ENCODE data around the gene ACSL1. TPM values are rescaled to one million over a fixed set of nuclear protein-coding genes. Genes with fewer than 3 reads are reported as not detected.

The ACSL1 gene
- total RNA-seq, 1 experiment from 2014 or later: 3.5 TPM

DNA sequence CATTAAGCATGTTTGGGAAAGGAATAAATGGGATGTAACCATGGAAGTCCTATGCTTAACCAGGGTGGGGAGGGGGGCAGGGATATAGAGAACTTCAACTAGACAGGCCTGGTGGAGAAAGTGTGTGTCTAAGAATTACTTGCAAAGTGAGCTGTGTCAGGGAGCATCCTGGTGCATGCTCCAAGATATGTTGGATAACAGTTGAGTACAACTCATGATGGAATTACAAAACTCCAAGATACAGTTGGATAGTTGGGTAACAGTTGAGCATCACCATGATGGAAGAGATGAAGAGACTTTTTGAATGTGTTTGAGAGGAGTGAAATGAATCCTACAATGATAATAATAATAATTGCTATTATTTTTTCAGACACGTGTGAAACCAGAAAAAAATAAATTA is 26.1 kb upstream of the ACSL1 start:
- Histone ChIP-seq H3K79me1 (ENCODE audit: insufficient read depth, low read depth, low read length, poor library complexity, severe bottlenecking) (no peaks in the 10 kb centered on the region), H3K56ac (ENCODE audit: insufficient read length, low read depth, low read length) (no peak overlapping the region), H3K4me2 (ENCODE audit: insufficient read depth, insufficient read length, low read length) (no peak overlapping the region), H3K23ac (ENCODE audit: insufficient read length, low read depth, low read length) (no peak overlapping the region), H3K18ac (ENCODE audit: insufficient read length, low read depth, low read length) (no peak overlapping the region), H3K27me3 (ENCODE audit: insufficient read depth, low read length) (no peaks in the 10 kb centered on the region), H2AK5ac (ENCODE audit: insufficient read length, low read length) (no peak overlapping the region), H3T11ph (ENCODE audit: low read length) (no peak overlapping the region), H2BK20ac (ENCODE audit: low read depth, low read length, poor library complexity, severe bottlenecking) (no peak overlapping the region), H3K4me1 (ENCODE audit: insufficient read depth, low read length) (no peaks in the 10 kb centered on the region; the same call in 1 of the 2 replicates), H2BK120ac (ENCODE audit: low read depth, low read length, poor library complexity, severe bottlenecking) (no peak overlapping the region), H3K23me2 (ENCODE audit: insufficient read length, low read depth, low read length, poor library complexity, severe bottlenecking) (no peaks in the 10 kb centered on the region), H4K91ac (ENCODE audit: insufficient read length, low read depth, low read length) (no peak overlapping the region), H2AFZ (ENCODE audit: low read length) (no peak overlapping the region), H4K5ac (ENCODE audit: insufficient read length, low read depth, low read length) (no peak overlapping the region), H2BK15ac (ENCODE audit: low read depth, low read length) (no peak overlapping the region), H3K9ac (ENCODE audit: extremely low read depth, insufficient read length, low read length) (no peak overlapping the region), H4K8ac (replicated peaks; ENCODE audit: insufficient read length, low read depth, low read length) (no peak overlapping the region), H3K79me2 (ENCODE audit: insufficient read depth, low read length) (no peaks in the 10 kb centered on the region), H3K27ac (ENCODE audit: insufficient read length, low read depth, low read length) (no peak overlapping the region), H2BK5ac (ENCODE audit: insufficient read length, low read length) (no peak overlapping the region), H3K9me3 (ENCODE audit: control insufficient read depth, low read depth, low read length) (no peaks in the 10 kb centered on the region), H4K20me1 (ENCODE audit: control insufficient read depth, insufficient read depth, insufficient read length) (no peaks in the 10 kb centered on the region), H3K4ac (ENCODE audit: low read depth, low read length) (no peak overlapping the region), H2BK12ac (ENCODE audit: insufficient read length, low read depth, low read length) (no peak overlapping the region), H3K14ac (ENCODE audit: insufficient read depth, low read length) (no peak overlapping the region)
- H3K36me3 Mint-ChIP-seq (ENCODE audit: insufficient read depth in 1 of 3, low read depth in 3 of 3): no peaks in the 10 kb centered on the region
- H3K27ac Mint-ChIP-seq: no peak overlapping the region
- no peaks in the 10 kb centered on the region for H3K4me1 Mint-ChIP-seq
- TF ChIP-seq, protein P1, sequence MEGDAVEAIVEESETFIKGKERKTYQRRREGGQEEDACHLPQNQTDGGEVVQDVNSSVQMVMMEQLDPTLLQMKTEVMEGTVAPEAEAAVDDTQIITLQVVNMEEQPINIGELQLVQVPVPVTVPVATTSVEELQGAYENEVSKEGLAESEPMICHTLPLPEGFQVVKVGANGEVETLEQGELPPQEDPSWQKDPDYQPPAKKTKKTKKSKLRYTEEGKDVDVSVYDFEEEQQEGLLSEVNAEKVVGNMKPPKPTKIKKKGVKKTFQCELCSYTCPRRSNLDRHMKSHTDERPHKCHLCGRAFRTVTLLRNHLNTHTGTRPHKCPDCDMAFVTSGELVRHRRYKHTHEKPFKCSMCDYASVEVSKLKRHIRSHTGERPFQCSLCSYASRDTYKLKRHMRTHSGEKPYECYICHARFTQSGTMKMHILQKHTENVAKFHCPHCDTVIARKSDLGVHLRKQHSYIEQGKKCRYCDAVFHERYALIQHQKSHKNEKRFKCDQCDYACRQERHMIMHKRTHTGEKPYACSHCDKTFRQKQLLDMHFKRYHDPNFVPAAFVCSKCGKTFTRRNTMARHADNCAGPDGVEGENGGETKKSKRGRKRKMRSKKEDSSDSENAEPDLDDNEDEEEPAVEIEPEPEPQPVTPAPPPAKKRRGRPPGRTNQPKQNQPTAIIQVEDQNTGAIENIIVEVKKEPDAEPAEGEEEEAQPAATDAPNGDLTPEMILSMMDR (conservative IDR thresholded peaks at IDR 0.05): no peak
- no CpG with 5 or more reads among the region's 1 CpG for whole genome bisulfite sequencing (ENCODE audit: extremely low coverage, insufficient read length, low lambda C conversion rate)
- no peak for DNase-seq
- no peak overlapping the region for H3K4me3 Mint-ChIP-seq
- no peaks in the 10 kb centered on the region; the same call in 1 of the 2 replicates for H3K27me3 Mint-ChIP-seq (ENCODE audit: low read depth)
- H3K9me3 Mint-ChIP-seq: no peaks in the 10 kb centered on the region
